ENCODE measurements around the gene COL1A1.
A peak's percentile ranks its signal among the peaks of the same experiment; 100 is the strongest.

Gene COL1A1

GRCh38 chr17:50186661-50187393 is 14.6 kb downstream of the COL1A1 start:
- no peak for DNase-seq (ENCODE audit: low read depth)

GRCh38 chr17:50185631-50186471 is 15.6 kb downstream of the COL1A1 start:
- no peak for DNase-seq (ENCODE audit: low read depth)

- no peak for DNase-seq (ENCODE audit: low read depth)
These were observed 16.6 kb downstream of the COL1A1 start for GRCh38 chr17:50184611-50185398.

- DNase-seq (ENCODE audit: low read depth): no peak
These were observed 17.4 kb downstream of the COL1A1 start for GRCh38 chr17:50184064-50184463.

GRCh38 chr17:50183421-50183994 is 17.9 kb downstream of the COL1A1 start:
- DNase-seq (ENCODE audit: low read depth): no peak

GRCh38 chr17:50182783-50183420 is 18.5 kb downstream of the COL1A1 start:
- no peak for DNase-seq (ENCODE audit: low read depth)

- DNase-seq (ENCODE audit: low read depth): no peak
These were observed 19.6 kb downstream of the COL1A1 start for GRCh38 chr17:50181591-50182560.

- DNase-seq (ENCODE audit: low read depth): no peak
These were observed 20.3 kb downstream of the COL1A1 start for GRCh38 chr17:50181144-50181543.

- DNase-seq (ENCODE audit: low read depth): no peak
These were observed 20.8 kb downstream of the COL1A1 start for GRCh38 chr17:50180620-50181019.

GRCh38 chr17:50180111-50180510 is 21.3 kb downstream of the COL1A1 start:
- DNase-seq (ENCODE audit: low read depth): no peak

- peak; percentile 27 for DNase-seq (ENCODE audit: low read depth)
These were observed 23.2 kb downstream of the COL1A1 start for GRCh38 chr17:50177983-50178834.

- DNase-seq (ENCODE audit: low read depth): no peak
These were observed 24.0 kb downstream of the COL1A1 start for GRCh38 chr17:50177476-50177875.

- no peak for DNase-seq (ENCODE audit: low read depth)
These were observed 24.7 kb downstream of the COL1A1 start for GRCh38 chr17:50176559-50177357.

GRCh38 chr17:50175035-50175807 is 26.2 kb downstream of the COL1A1 start:
- no peak for DNase-seq (ENCODE audit: low read depth)

GRCh38 chr17:50174444-50174843 is 27.0 kb downstream of the COL1A1 start:
- no peak for DNase-seq (ENCODE audit: low read depth)

GRCh38 chr17:50173335-50173941 is 28.0 kb downstream of the COL1A1 start:
- DNase-seq (ENCODE audit: low read depth): no peak

GRCh38 chr17:50172936-50173334 is 28.5 kb downstream of the COL1A1 start:
- DNase-seq (ENCODE audit: low read depth): no peak

All from activated T-helper 1 cell treated with Interleukin-2 at 50 U/mL for 16 hours (primary cell).